ENCODE measurements around the gene CTBS. TPM values are rescaled to one million over a fixed set of nuclear protein-coding genes. Genes with fewer than 3 reads are reported as not detected.
"Not testable (repeated sequence)": the region's sequence is repeated elsewhere in the genome, so short reads cannot be mapped to it uniquely, and the experiment has no call there.

CTBS gene
- total RNA-seq, 1 donor from 2014 or later = 3.6 TPM

DNA sequence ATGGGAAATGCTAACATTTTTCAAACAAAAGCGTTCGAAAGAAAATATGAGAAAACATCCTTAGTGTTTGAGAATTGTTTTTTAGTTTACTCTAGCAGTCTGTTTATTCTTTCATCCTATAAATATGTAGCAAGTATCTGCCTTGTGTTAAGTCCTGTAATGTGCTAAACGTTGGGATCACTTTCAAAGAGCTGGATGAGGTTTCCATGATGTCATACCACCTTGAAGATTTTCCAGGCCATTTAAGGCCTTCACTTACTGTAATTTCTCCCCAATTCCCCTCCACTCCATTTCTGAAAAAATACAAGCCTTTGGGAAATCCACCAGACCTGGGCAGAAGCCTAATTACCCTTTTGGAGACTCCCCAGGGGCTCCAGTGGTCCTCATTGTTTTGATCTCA is 24.2 kb upstream of the CTBS start:
- Mint-ChIP-seq H3K27ac (ENCODE audit: unreplicated experiment) (no peak overlapping the region), H3K36me3 (ENCODE audit: low read depth) (peaks cover 6% of the 10 kb centered on the region), H3K9me3 (peaks cover 14% of the 10 kb centered on the region), H3K4me3 (no peak overlapping the region), H3K27me3 (ENCODE audit: low read depth) (peaks cover 3% of the 10 kb centered on the region), H3K4me1 (no peaks in the 10 kb centered on the region)
- no peak for DNase-seq (ENCODE audit: low read depth, low spot score)
- TF ChIP-seq, protein P1, sequence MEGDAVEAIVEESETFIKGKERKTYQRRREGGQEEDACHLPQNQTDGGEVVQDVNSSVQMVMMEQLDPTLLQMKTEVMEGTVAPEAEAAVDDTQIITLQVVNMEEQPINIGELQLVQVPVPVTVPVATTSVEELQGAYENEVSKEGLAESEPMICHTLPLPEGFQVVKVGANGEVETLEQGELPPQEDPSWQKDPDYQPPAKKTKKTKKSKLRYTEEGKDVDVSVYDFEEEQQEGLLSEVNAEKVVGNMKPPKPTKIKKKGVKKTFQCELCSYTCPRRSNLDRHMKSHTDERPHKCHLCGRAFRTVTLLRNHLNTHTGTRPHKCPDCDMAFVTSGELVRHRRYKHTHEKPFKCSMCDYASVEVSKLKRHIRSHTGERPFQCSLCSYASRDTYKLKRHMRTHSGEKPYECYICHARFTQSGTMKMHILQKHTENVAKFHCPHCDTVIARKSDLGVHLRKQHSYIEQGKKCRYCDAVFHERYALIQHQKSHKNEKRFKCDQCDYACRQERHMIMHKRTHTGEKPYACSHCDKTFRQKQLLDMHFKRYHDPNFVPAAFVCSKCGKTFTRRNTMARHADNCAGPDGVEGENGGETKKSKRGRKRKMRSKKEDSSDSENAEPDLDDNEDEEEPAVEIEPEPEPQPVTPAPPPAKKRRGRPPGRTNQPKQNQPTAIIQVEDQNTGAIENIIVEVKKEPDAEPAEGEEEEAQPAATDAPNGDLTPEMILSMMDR (conservative IDR thresholded peaks at IDR 0.05) = no peak

GRCh38 chr1:84597011-84597410 is 22.8 kb upstream of the CTBS start:
- TF ChIP-seq, protein P1 (conservative IDR thresholded peaks at IDR 0.05) = no peak
- no peaks in the 10 kb centered on the region for H3K4me1 Mint-ChIP-seq
- H3K27ac Mint-ChIP-seq (ENCODE audit: unreplicated experiment) = no peak overlapping the region
- H3K36me3 Mint-ChIP-seq (ENCODE audit: low read depth) = peaks cover 4% of the 10 kb centered on the region
- peaks cover 13% of the 10 kb centered on the region for H3K9me3 Mint-ChIP-seq
- H3K27me3 Mint-ChIP-seq (ENCODE audit: low read depth) = peaks cover 6% of the 10 kb centered on the region
- no peak for DNase-seq (ENCODE audit: low read depth, low spot score)
- no peak overlapping the region for H3K4me3 Mint-ChIP-seq

- DNase-seq (ENCODE audit: low read depth, low spot score); H3K4me3 Mint-ChIP-seq; H3K4me1 Mint-ChIP-seq; H3K36me3 Mint-ChIP-seq (ENCODE audit: low read depth); H3K27me3 Mint-ChIP-seq (ENCODE audit: low read depth); H3K27ac Mint-ChIP-seq (ENCODE audit: unreplicated experiment): not testable (repeated sequence)
- peaks cover 11% of the 10 kb centered on the region for H3K9me3 Mint-ChIP-seq
Observed at GRCh38 chr1:84594959-84595358, 20.7 kb upstream of the CTBS start.

GRCh38 chr1:84587099-84587498 is 12.9 kb upstream of the CTBS start:
- no peak for DNase-seq (ENCODE audit: low read depth, low spot score)
- H3K27ac Mint-ChIP-seq (ENCODE audit: unreplicated experiment) = no peak overlapping the region
- no peaks in the 10 kb centered on the region for H3K36me3 Mint-ChIP-seq (ENCODE audit: low read depth)
- H3K4me1 Mint-ChIP-seq = peaks cover 9% of the 10 kb centered on the region
- no peaks in the 10 kb centered on the region for H3K27me3 Mint-ChIP-seq (ENCODE audit: low read depth)
- peaks cover 6% of the 10 kb centered on the region for H3K9me3 Mint-ChIP-seq
- TF ChIP-seq, protein P1 (conservative IDR thresholded peaks at IDR 0.05) = no peak
- no peak overlapping the region for H3K4me3 Mint-ChIP-seq

GRCh38 chr1:84585803-84586202 is 11.6 kb upstream of the CTBS start:
- H3K36me3 Mint-ChIP-seq (ENCODE audit: low read depth) = no peaks in the 10 kb centered on the region
- TF ChIP-seq, protein P1 (conservative IDR thresholded peaks at IDR 0.05) = no peak
- DNase-seq (ENCODE audit: low read depth, low spot score) = no peak
- H3K9me3 Mint-ChIP-seq = peaks cover 4% of the 10 kb centered on the region
- no peak overlapping the region for H3K27ac Mint-ChIP-seq (ENCODE audit: unreplicated experiment)
- no peak overlapping the region for H3K4me3 Mint-ChIP-seq
- peaks cover 9% of the 10 kb centered on the region for H3K4me1 Mint-ChIP-seq
- H3K27me3 Mint-ChIP-seq (ENCODE audit: low read depth) = no peaks in the 10 kb centered on the region

DNA sequence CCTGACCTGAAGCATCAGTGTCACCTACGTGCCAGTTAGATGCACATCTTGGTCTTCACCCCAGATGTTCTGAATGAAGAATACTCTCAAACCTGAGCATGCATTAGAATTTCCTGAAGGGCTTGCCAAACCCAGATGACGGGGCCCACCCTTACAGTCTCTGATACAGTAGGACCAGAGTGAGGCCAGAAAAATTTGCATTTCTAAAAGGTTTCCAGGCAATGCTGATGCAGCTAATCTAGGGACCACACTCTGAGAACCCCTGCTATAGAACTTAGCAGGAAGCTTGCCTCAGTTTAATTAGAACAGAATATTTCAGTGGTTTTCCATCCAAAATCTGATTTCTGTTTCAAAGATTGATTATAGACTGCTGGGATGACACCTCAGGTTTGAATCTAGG is 9.9 kb upstream of the CTBS start:
- Mint-ChIP-seq H3K9me3 (peaks cover 4% of the 10 kb centered on the region), H3K4me3 (no peak overlapping the region), H3K36me3 (ENCODE audit: low read depth) (no peaks in the 10 kb centered on the region), H3K4me1 (peaks cover 9% of the 10 kb centered on the region), H3K27ac (ENCODE audit: unreplicated experiment) (no peak overlapping the region), H3K27me3 (ENCODE audit: low read depth) (no peaks in the 10 kb centered on the region)
- TF ChIP-seq, protein P1 (conservative IDR thresholded peaks at IDR 0.05) = no peak
- DNase-seq (ENCODE audit: low read depth, low spot score) = no peak

Measured in neural crest cell (in vitro differentiated cells).